ENCODE data around the gene SPATA17. TPM values are rescaled to one million over a fixed set of nuclear protein-coding genes. Genes with fewer than 3 reads are reported as not detected.

Gene SPATA17
- total and polyA plus RNA-seq, 2 experiments from 2014 or later, result 1.2 to 3.5 TPM

- no peak for ATAC-seq
- H3K4me1 ChIP-seq (ENCODE audit: insufficient read depth), result no peaks in the 10 kb centered on the region
- no peak overlapping the region for H3K4me3 ChIP-seq
- H3K36me3 ChIP-seq (ENCODE audit: insufficient read depth), result no peaks in the 10 kb centered on the region
- H3K4me2 ChIP-seq, result no peak overlapping the region
- Mint-ChIP-seq H3K27ac (no peak overlapping the region), H3K36me3 (ENCODE audit: low read depth) (no peaks in the 10 kb centered on the region), H3K4me1 (peaks cover under 1% of the 10 kb centered on the region; the same call in 1 of the 3 replicates), H3K9me3 (peaks cover 7% of the 10 kb centered on the region), H3K4me3 (no peak overlapping the region), H3K27me3 (ENCODE audit: insufficient read depth, low read depth, poor library complexity) (no peaks in the 10 kb centered on the region)
- H3K79me2 ChIP-seq (replicated peaks; ENCODE audit: insufficient read depth), result no peaks in the 10 kb centered on the region
- no peaks in the 10 kb centered on the region for H3K27me3 ChIP-seq (ENCODE audit: insufficient read depth)
- H4K20me1 ChIP-seq (replicated peaks; ENCODE audit: insufficient read depth), result no peaks in the 10 kb centered on the region
- no peak overlapping the region for H2AFZ ChIP-seq
- H3F3A ChIP-seq (replicated peaks; ENCODE audit: low read depth), result no peaks in the 10 kb centered on the region
- TF ChIP-seq CTCF (conservative IDR thresholded peaks at IDR 0.05; ENCODE audit: low read depth in 2 of 2) (no peak), REST (IDR thresholded peaks at IDR 0.05; ENCODE audit: unreplicated experiment) (no peak), ETS1 (IDR thresholded peaks at IDR 0.05) (no peak), STAT1 (IDR thresholded peaks at IDR 0.05; ENCODE audit: unreplicated experiment) (no peak), JUNB (IDR thresholded peaks at IDR 0.05; ENCODE audit: unreplicated experiment) (no peak), POLR2AphosphoS5 (IDR thresholded peaks at IDR 0.05; ENCODE audit: low read depth) (no peak), ZNF331 (CRISPR knock-in tag; IDR thresholded peaks at IDR 0.05; ENCODE audit: low read depth) (no peak), ZNF114 (CRISPR knock-in tag; IDR thresholded peaks at IDR 0.05) (no peak), ZNF462 (CRISPR knock-in tag; IDR thresholded peaks at IDR 0.05) (no peak), NANOG (IDR thresholded peaks at IDR 0.05; ENCODE audit: borderline replicate concordance) (no peak), CREB1 (CRISPR knock-in tag; IDR thresholded peaks at IDR 0.05; ENCODE audit: low read depth) (no peak), EZH2 (IDR thresholded peaks at IDR 0.05; ENCODE audit: low read depth, unreplicated experiment) (no peak), EZH2phosphoT487 (IDR thresholded peaks at IDR 0.05; ENCODE audit: unreplicated experiment) (no peak)
- no peak for DNase-seq (ENCODE audit: low spot score)
- no peaks in the 10 kb centered on the region for H3K9me2 ChIP-seq (ENCODE audit: insufficient read depth)
- H3K27ac ChIP-seq (ENCODE audit: low read depth), result no peak overlapping the region
Observed at GRCh38 chr1:217861658-217862057, 230.5 kb downstream of the SPATA17 start.
